BJ (cell line): Measurements from ENCODE around the gene PDE8B. TPM values are rescaled to one million over a fixed set of nuclear protein-coding genes. Genes with fewer than 3 reads are reported as not detected.

Source experiments
- CTCF ChIA-PET: fragments of 350-600 bp; formaldehyde crosslinking; extraction: SDS; loops from one replicate; lab custom pipeline; 2021; ENCODE audit warnings: antibody characterized with exemption, inconsistent platforms; lab: Yijun Ruan, JAX
- POLR2A ChIA-PET: fragments of 300-600 bp; sonication (Branson Sonifier 250); formaldehyde crosslinking; extraction: SDS; loops from one replicate; lab custom pipeline; 2021; ENCODE audit warnings: antibody characterized with exemption; lab: Charles Lee
- DNase-seq: peaks from one replicate; pipeline ENCODE4 v3.0.0-alpha.2; 2011; ENCODE audit warnings: low read depth
- H3K27me3 ChIP-seq: 2 replicates; pipeline ENCODE4 v1.6.0; 2011; ENCODE audit warnings: low read length; ENCODE audit not compliant: control insufficient read depth, insufficient read depth
- H3K36me3 ChIP-seq: 2 replicates; pipeline ENCODE4 v1.5.1; 2011; ENCODE audit warnings: low read length; ENCODE audit not compliant: control insufficient read depth, insufficient read depth
- H3K4me3 ChIP-seq: 2 replicates; pipeline ENCODE4 v1.5.1; 2011; ENCODE audit warnings: low read depth, mild to moderate bottlenecking, control low read depth, low read length
- CTCF ChIP-seq: IDR thresholded peaks from 2 replicates; pipeline ENCODE4 v1.5.1; 2011; ENCODE audit warnings: low read depth, mild to moderate bottlenecking, control low read depth, inconsistent platforms, low read length, moderate library complexity; ENCODE audit not compliant: insufficient read depth
- polyA plus RNA-seq: library from polyadenylated mRNA; depleted of rRNA; stranded (reverse); fragments of >200 nt; gene quantifications from 2 replicates; pipeline ENCODE4 v1.2.3, GENCODE V29; 2011

The PDE8B gene
- polyA plus RNA-seq, 1 experiment, result 2.2 TPM

GRCh38 chr5:77200663-77201062 lies 9.8 kb upstream of the PDE8B start:
- peaks cover 1% of the 10 kb centered on the region; the same call in 1 of the 2 replicates for H3K27me3 ChIP-seq
- no peak overlapping the region for H3K4me3 ChIP-seq
- POLR2A ChIA-PET, result no interaction called here
- no peak for DNase-seq
- no peaks in the 10 kb centered on the region for H3K36me3 ChIP-seq
- no peak for TF ChIP-seq CTCF
- CTCF ChIA-PET, result no interaction called here

GRCh38 chr5:77202145-77202544 lies 8.3 kb upstream of the PDE8B start:
- Histone ChIP-seq H3K4me3 (no peak overlapping the region), H3K27me3 (peaks cover 4% of the 10 kb centered on the region), H3K36me3 (no peaks in the 10 kb centered on the region)
- DNase-seq, result no peak
- ChIA-PET POLR2A (no interaction called here), CTCF (interaction anchor here (0.8 kb wide), 1 partner anchor 16 kb away, joined by 4 read pairs; no protein-coding TSS in a partner anchor)
- TF ChIP-seq CTCF, result no peak

DNA sequence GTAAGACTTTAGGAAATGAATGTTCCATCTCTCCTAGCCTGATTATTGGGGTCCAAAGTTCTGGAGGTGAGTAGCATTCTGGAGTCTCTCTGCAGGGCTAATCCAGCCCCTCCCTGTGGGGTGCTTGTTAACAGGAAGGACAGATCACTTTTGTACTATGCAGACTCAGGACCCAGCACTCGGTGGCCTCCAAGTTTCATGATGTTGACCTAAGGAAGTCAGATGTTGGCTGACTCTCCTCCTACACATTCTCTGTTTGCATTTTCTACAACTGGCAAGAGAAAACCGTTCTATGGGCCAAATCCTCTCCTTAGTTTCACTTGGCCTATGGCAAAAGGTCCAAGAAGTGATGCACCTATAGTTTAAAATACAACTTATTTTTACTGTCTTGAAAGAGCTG lies 5.5 kb upstream of the PDE8B start:
- ChIA-PET CTCF (no interaction called here), POLR2A (no interaction called here)
- TF ChIP-seq CTCF, result no peak
- Histone ChIP-seq H3K36me3 (no peaks in the 10 kb centered on the region), H3K4me3 (no peak overlapping the region), H3K27me3 (peaks cover 13% of the 10 kb centered on the region)
- no peak for DNase-seq

GRCh38 chr5:77208507-77209163 lies 1.8 kb upstream of the PDE8B start:
- CTCF ChIA-PET, result interaction anchor here (0.7 to 2.5 kb wide), 4 partner anchors 9 to 284 kb away, joined by 3 to 10 read pairs (median 4); no protein-coding TSS in a partner anchor
- Histone ChIP-seq H3K27me3 (peaks cover 20% of the 10 kb centered on the region), H3K36me3 (no peaks in the 10 kb centered on the region), H3K4me3 (no peak overlapping the region)
- no peak for DNase-seq
- TF ChIP-seq CTCF, result no peak
- POLR2A ChIA-PET, result no interaction called here

DNA sequence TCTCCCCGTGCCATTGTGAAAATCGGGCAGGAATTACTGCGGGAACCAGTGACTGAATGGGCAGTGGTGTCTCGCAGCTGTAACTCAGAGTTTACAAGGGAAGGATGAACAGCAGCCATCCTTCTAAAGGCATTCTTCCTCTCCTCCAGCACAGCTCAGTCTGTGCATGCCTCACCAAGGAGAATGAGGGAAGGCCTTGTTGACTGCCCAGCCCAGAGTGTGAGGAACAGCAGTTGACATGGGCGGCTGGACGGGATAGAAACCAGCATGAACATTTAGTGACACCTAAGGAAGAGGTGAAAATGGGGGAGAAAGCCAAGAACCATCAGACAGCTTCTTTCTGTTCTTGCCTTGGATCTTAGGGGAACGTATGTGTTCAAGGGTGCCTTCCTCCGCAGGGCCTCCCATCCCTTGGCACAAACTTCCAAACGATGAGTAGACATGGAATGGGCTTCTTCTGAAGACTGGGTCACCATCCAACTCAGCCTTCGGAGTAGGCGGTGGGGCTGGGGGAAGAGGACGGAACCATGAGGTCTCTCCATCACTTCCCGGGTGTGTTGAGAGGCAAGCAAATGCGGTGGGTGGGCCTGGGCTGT lies 887 bp upstream of the PDE8B start:
- ChIA-PET POLR2A (no interaction called here), CTCF (interaction anchor here (1.1 to 2.5 kb wide), 3 partner anchors 9 to 283 kb away, joined by 3 to 10 read pairs (median 6); partner anchors contain the start of gene WDR41)
- TF ChIP-seq CTCF, result no peak
- H3K36me3 ChIP-seq, result no peaks in the 10 kb centered on the region
- H3K4me3 ChIP-seq, result no peak overlapping the region; the same call in 1 of the 2 replicates
- H3K27me3 ChIP-seq, result peaks cover 21% of the 10 kb centered on the region
- no peak for DNase-seq
